Forelimb muscle (tissue), 1 donor: Measurements from ENCODE around the gene FHOD3. TPM values are rescaled to one million over a fixed set of nuclear protein-coding genes. Genes with fewer than 3 reads are reported as not detected.

Experiments
- DNase-seq: peaks from one replicate; pipeline ENCODE4 v3.0.0-alpha.2; 2013; ENCODE audit warnings: low read depth
- polyA plus RNA-seq: library from polyadenylated mRNA; unstranded; fragments of 120-200 nt; gene quantifications from one replicate; pipeline ENCODE4 v1.2.1, GENCODE V29; 2013; ENCODE audit not compliant: insufficient read length

FHOD3 gene
- polyA plus RNA-seq, 1 donor: 30.8 TPM

- DNase-seq: no peak
Measured at GRCh38 chr18:36518839-36519238, 221.3 kb downstream of the FHOD3 start.

- no peak for DNase-seq
Measured at GRCh38 chr18:36519358-36519757, 221.8 kb downstream of the FHOD3 start.

- no peak for DNase-seq
Measured at GRCh38 chr18:36522509-36522908, 225.0 kb downstream of the FHOD3 start.

- no peak for DNase-seq
Measured at GRCh38 chr18:36525913-36526312, 228.4 kb downstream of the FHOD3 start.

GRCh38 chr18:36526611-36527010 lies 229.1 kb downstream of the FHOD3 start:
- DNase-seq: no peak

- no peak for DNase-seq
Measured at GRCh38 chr18:36527051-36527450, 229.5 kb downstream of the FHOD3 start.

- no peak for DNase-seq
Measured at GRCh38 chr18:36527740-36528455, 230.4 kb downstream of the FHOD3 start.

- DNase-seq: no peak
Measured at GRCh38 chr18:36529747-36530146, 232.2 kb downstream of the FHOD3 start.

GRCh38 chr18:36530676-36531405 lies 233.3 kb downstream of the FHOD3 start:
- no peak for DNase-seq

- DNase-seq: no peak
Measured at GRCh38 chr18:36531636-36532035, 234.1 kb downstream of the FHOD3 start.

- no peak for DNase-seq
Measured at GRCh38 chr18:36532394-36532793, 234.9 kb downstream of the FHOD3 start.

GRCh38 chr18:36532815-36533214 lies 235.3 kb downstream of the FHOD3 start:
- no peak for DNase-seq

- DNase-seq: no peak
Measured at GRCh38 chr18:36533446-36534153, 236.1 kb downstream of the FHOD3 start.

GRCh38 chr18:36534154-36534688 lies 236.7 kb downstream of the FHOD3 start:
- no peak for DNase-seq

GRCh38 chr18:36535202-36535935 lies 237.9 kb downstream of the FHOD3 start:
- DNase-seq: no peak

GRCh38 chr18:36536426-36536825 lies 238.9 kb downstream of the FHOD3 start:
- no peak for DNase-seq

- DNase-seq: no peak
Measured at GRCh38 chr18:36537289-36537688, 239.8 kb downstream of the FHOD3 start.

GRCh38 chr18:36539674-36540231 lies 242.2 kb downstream of the FHOD3 start:
- DNase-seq: no peak

- no peak for DNase-seq
Measured at GRCh38 chr18:36543030-36543429, 245.5 kb downstream of the FHOD3 start.

- DNase-seq: no peak
Measured at GRCh38 chr18:36543991-36544725, 246.6 kb downstream of the FHOD3 start.
